MCF 10A (cell line): Measurements from ENCODE around the gene BCKDK. TPM values are rescaled to one million over a fixed set of nuclear protein-coding genes. Genes with fewer than 3 reads are reported as not detected.

Experiments
- BruUV-seq: library from RNA; stranded (reverse); fragments of 400-500 nt; replicated peaks from 2 replicates; lab custom pipeline; 2021; lab: Mats Ljungman, UMichigan
- CTCF ChIA-PET: fragments of 300-600 bp; sonication (Branson Sonifier 250); formaldehyde crosslinking; extraction: SDS; loops from one replicate; lab custom pipeline; 2021; ENCODE audit warnings: antibody characterized with exemption, inconsistent platforms; lab: Yijun Ruan, JAX
- POLR2A ChIA-PET: fragments of 300-600, 350-650 bp; sonication (Branson Sonifier 250); formaldehyde crosslinking; extraction: SDS; loops from one replicate; lab custom pipeline; 2020; ENCODE audit warnings: antibody characterized with exemption, inconsistent platforms; lab: Yijun Ruan, JAX
- DNase-seq: peaks from one replicate; pipeline ENCODE4 v3.0.0-alpha.2; 2018; ENCODE audit not compliant: unreplicated experiment
- H3K27ac Mint-ChIP-seq: one replicate; pipeline ENCODE4 v1.8.0; 2022; ENCODE audit warnings: mild to moderate bottlenecking, low read depth, mixed read lengths; ENCODE audit not compliant: unreplicated experiment
- H3K27me3 Mint-ChIP-seq: one replicate; pipeline ENCODE4 v1.8.0; 2022; ENCODE audit warnings: mixed read lengths; ENCODE audit not compliant: insufficient read depth, unreplicated experiment
- H3K36me3 Mint-ChIP-seq: one replicate; pipeline ENCODE4 v1.8.0; 2022; ENCODE audit warnings: mild to moderate bottlenecking, moderate library complexity, mixed read lengths; ENCODE audit not compliant: insufficient read depth, unreplicated experiment
- H3K4me1 Mint-ChIP-seq: one replicate; pipeline ENCODE4 v1.8.0; 2022; ENCODE audit warnings: mixed read lengths; ENCODE audit not compliant: insufficient read depth, unreplicated experiment
- H3K4me3 Mint-ChIP-seq: one replicate; pipeline ENCODE4 v1.8.0; 2022; ENCODE audit warnings: mild to moderate bottlenecking, moderate library complexity, mixed read lengths; ENCODE audit not compliant: unreplicated experiment
- H3K9me3 Mint-ChIP-seq: one replicate; pipeline ENCODE4 v1.8.0; 2022; ENCODE audit warnings: mixed read lengths; ENCODE audit not compliant: unreplicated experiment
- intact Hi-C: fragments of 100-400 bp; cut with micrococcal nuclease; formaldehyde crosslinking; loops from 2 replicates; pipeline ENCODE4 v1.14.1; 2022
- total RNA-seq: library from RNA; stranded (reverse); gene quantifications from 2 replicates; pipeline ENCODE4 v1.2.3, GENCODE V29; 2022
- TF ChIP-seq, protein P1 (sequence below): fragments of 200-600 bp; IDR thresholded peaks from one replicate; pipeline ENCODE4 v1.8.0; 2022; ENCODE audit warnings: antibody characterized with exemption, mild to moderate bottlenecking; ENCODE audit not compliant: unreplicated experiment

The BCKDK gene
- total RNA-seq, 1 experiment from 2014 or later = 41.0 TPM

DNA sequence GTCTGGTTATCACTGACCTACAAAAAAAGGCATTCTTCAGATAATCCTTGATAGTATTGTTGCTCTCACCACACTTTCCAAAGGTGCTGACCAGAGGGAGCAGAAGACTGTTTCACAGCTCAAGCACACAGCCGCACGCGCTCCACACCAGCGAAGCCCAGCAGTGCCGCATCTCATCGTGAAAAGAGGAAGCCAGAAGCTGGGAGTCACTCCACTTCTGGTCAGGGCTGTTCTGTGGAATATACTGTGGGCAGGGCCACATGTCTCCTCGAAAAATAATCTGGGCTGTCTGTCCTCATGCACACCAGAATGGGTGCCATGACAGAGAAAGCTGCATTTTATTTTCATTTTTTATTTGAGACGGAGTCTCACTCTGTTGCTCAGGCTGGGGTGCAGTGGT, 49.0 kb downstream of the BCKDK start:
- POLR2A ChIA-PET = interaction anchor here (0.6 to 0.7 kb wide), 2 partner anchors 344 to 511 kb away, joined by 3 to 5 read pairs; no protein-coding TSS in a partner anchor
- TF ChIP-seq, protein P1, sequence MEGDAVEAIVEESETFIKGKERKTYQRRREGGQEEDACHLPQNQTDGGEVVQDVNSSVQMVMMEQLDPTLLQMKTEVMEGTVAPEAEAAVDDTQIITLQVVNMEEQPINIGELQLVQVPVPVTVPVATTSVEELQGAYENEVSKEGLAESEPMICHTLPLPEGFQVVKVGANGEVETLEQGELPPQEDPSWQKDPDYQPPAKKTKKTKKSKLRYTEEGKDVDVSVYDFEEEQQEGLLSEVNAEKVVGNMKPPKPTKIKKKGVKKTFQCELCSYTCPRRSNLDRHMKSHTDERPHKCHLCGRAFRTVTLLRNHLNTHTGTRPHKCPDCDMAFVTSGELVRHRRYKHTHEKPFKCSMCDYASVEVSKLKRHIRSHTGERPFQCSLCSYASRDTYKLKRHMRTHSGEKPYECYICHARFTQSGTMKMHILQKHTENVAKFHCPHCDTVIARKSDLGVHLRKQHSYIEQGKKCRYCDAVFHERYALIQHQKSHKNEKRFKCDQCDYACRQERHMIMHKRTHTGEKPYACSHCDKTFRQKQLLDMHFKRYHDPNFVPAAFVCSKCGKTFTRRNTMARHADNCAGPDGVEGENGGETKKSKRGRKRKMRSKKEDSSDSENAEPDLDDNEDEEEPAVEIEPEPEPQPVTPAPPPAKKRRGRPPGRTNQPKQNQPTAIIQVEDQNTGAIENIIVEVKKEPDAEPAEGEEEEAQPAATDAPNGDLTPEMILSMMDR = no peak
- H3K36me3 Mint-ChIP-seq = no peaks in the 10 kb centered on the region
- no peaks in the 10 kb centered on the region for H3K4me1 Mint-ChIP-seq
- intact Hi-C loops = no loop called here
- no peak overlapping the region for H3K4me3 Mint-ChIP-seq
- peaks cover 9% of the 10 kb centered on the region for H3K27me3 Mint-ChIP-seq
- H3K27ac Mint-ChIP-seq = no peak overlapping the region
- BruUV-seq = no TSS peak
- no peak for DNase-seq
- H3K9me3 Mint-ChIP-seq = no peaks in the 10 kb centered on the region
- CTCF ChIA-PET = interaction anchor here (0.6 to 1.5 kb wide), 8 partner anchors 8 to 172 kb away, joined by 3 to 9 read pairs (median 4); partner anchors contain the start of gene HSD3B7

Other genes with a start within 250 kb of the BCKDK start
- gene BCL7C, start 214.3 kb upstream of the BCKDK start, total RNA-seq = 32.0 and 33.9 TPM in 2 replicates
- 3.6 and 4.1 TPM in 2 replicates for gene CTF1, start 211.8 kb upstream of the BCKDK start, total RNA-seq
- 18.0 and 23.4 TPM in 2 replicates for gene FBXL19, start 184.8 kb upstream of the BCKDK start, total RNA-seq
- gene ORAI3, start 159.3 kb upstream of the BCKDK start, total RNA-seq = 16.2 and 21.2 TPM in 2 replicates
- 15.0 and 15.8 TPM in 2 replicates for gene SETD1A, start 150.6 kb upstream of the BCKDK start, total RNA-seq
- 5.0 and 5.3 TPM in 2 replicates for gene HSD3B7, start 123.2 kb upstream of the BCKDK start, total RNA-seq
- 0.42 and 0.91 TPM in 2 replicates for gene STX1B, start 97.7 kb upstream of the BCKDK start, total RNA-seq
- 66.7 and 89.2 TPM in 2 replicates for gene STX4, start 74.8 kb upstream of the BCKDK start, total RNA-seq
- gene ZNF668, start 34.1 kb upstream of the BCKDK start, total RNA-seq = 11.9 and 15.1 TPM in 2 replicates
- gene ZNF646, start 34.0 kb upstream of the BCKDK start, total RNA-seq = 12.6 and 15.2 TPM in 2 replicates
- gene PRSS53, start 19.4 kb upstream of the BCKDK start, total RNA-seq = 4.4 and 5.5 TPM in 2 replicates
- gene VKORC1, start 13.6 kb upstream of the BCKDK start, total RNA-seq = 64.7 and 66.3 TPM in 2 replicates
- gene KAT8, start 9.3 kb downstream of the BCKDK start, total RNA-seq = 42.0 and 45.8 TPM in 2 replicates
- gene PRSS8, start 27.3 kb downstream of the BCKDK start, total RNA-seq = 24.6 and 32.6 TPM in 2 replicates
- gene PRSS36, start 41.7 kb downstream of the BCKDK start, total RNA-seq = 0.49 and 1.0 TPM in 2 replicates
- 451 and 481 TPM in 2 replicates for gene FUS, start 71.8 kb downstream of the BCKDK start, total RNA-seq
- 0.47 and 0.76 TPM in 2 replicates for gene PYCARD, start 94.4 kb downstream of the BCKDK start, total RNA-seq
- gene TRIM72, start 105.7 kb downstream of the BCKDK start, total RNA-seq = not detected in 2 replicates
- gene PYDC1, start 108.7 kb downstream of the BCKDK start, total RNA-seq = not detected in 2 replicates
- gene ITGAM, start 151.6 kb downstream of the BCKDK start, total RNA-seq = 0.76 TPM in 1 of 2 replicates, not detected in the other
- gene ITGAX, start 246.8 kb downstream of the BCKDK start, total RNA-seq = 0.14 and 1.2 TPM in 2 replicates